CD4-positive, CD25-positive, alpha-beta regulatory T cell (primary cell): ENCODE measurements around the gene MYO10. TPM values are rescaled to one million over a fixed set of nuclear protein-coding genes. Genes with fewer than 3 reads are reported as not detected.
A peak's percentile ranks its signal among the peaks of the same experiment; 100 is the strongest.

Experiments
- ATAC-seq, 2 donors: fragments of 150-1000 bp; cut with Tn5 transposase; one replicate each; pipeline ENCODE4 v1.10.0; 2021; ENCODE audit warnings: low read depth in 2 of 2, moderate number of reproducible peaks in 2 of 2, moderate library complexity in 1 of 2
- DNase-seq, 3 donors: peaks; one replicate each; pipeline versions ENCODE4 v3.0.0 to v3.0.0-alpha.2; 2012 to 2022; ENCODE audit warnings: mixed read lengths in 1 of 3
- H3K27ac ChIP-seq: one replicate; pipeline ENCODE4 v1.7.0; 2013; ENCODE audit warnings: mild to moderate bottlenecking, low read length; ENCODE audit not compliant: insufficient read depth, poor library complexity, severe bottlenecking
- H3K27me3 ChIP-seq: one replicate; pipeline ENCODE4 v1.7.0; 2013; ENCODE audit warnings: low read length; ENCODE audit not compliant: control insufficient read depth, insufficient read depth
- H3K36me3 ChIP-seq: one replicate; pipeline ENCODE4 v1.7.0; 2013; ENCODE audit warnings: mild to moderate bottlenecking, low read length, moderate library complexity; ENCODE audit not compliant: control insufficient read depth, insufficient read depth
- H3K4me1 ChIP-seq: 2 replicates; pipeline ENCODE4 v1.7.0; 2013; ENCODE audit warnings: mild to moderate bottlenecking, low read length; ENCODE audit not compliant: insufficient read depth, control insufficient read depth, poor library complexity, severe bottlenecking
- H3K4me3 ChIP-seq: one replicate; pipeline ENCODE4 v1.7.0; 2013; ENCODE audit warnings: low read depth, mild to moderate bottlenecking, low read length, moderate library complexity
- H3K9me3 ChIP-seq, 2 experiments: 1 replicate in 1 of 2; 2 replicates in 1 of 2; pipeline ENCODE4 v1.7.0; 2013; ENCODE audit warnings: low read length in 2 of 2, mild to moderate bottlenecking in 1 of 2, moderate library complexity in 1 of 2; ENCODE audit not compliant: control insufficient read depth in 2 of 2
- H3K27ac Mint-ChIP-seq, 3 donors: one replicate each; pipeline ENCODE4 v1.8.0; 2020 to 2022; ENCODE audit warnings: mild to moderate bottlenecking in 3 of 3, mixed read lengths in 3 of 3, moderate library complexity in 2 of 3
- H3K27me3 Mint-ChIP-seq: one replicate; pipeline ENCODE4 v1.8.0; 2022; ENCODE audit warnings: mild to moderate bottlenecking, mixed read lengths
- H3K36me3 Mint-ChIP-seq: one replicate; pipeline ENCODE4 v1.8.0; 2020; ENCODE audit warnings: mixed read lengths
- H3K4me1 Mint-ChIP-seq, 4 donors: one replicate each; pipeline ENCODE4 v1.8.0; 2020 to 2022; ENCODE audit warnings: mixed read lengths in 4 of 4, mild to moderate bottlenecking in 1 of 4
- H3K4me3 Mint-ChIP-seq, 4 donors: one replicate each; pipeline ENCODE4 v1.8.0; 2020 to 2022; ENCODE audit warnings: mild to moderate bottlenecking in 4 of 4, mixed read lengths in 4 of 4, moderate library complexity in 3 of 4
- H3K9me3 Mint-ChIP-seq, 7 donors: one replicate each; pipeline ENCODE4 v1.8.0; 2020 to 2022; ENCODE audit warnings: mixed read lengths in 7 of 7, mild to moderate bottlenecking in 3 of 7, moderate library complexity in 2 of 7
- polyA plus RNA-seq, 4 donors: library from polyadenylated mRNA; unstranded; fragments of 300-500 nt; fragmentation: Illumina TruSeq; gene quantifications; one replicate each; pipeline ENCODE4 v1.2.3, GENCODE V29; 2021
- total RNA-seq: library from RNA; stranded (reverse); gene quantifications from one replicate; pipeline ENCODE4 v1.2.3, GENCODE V29; 2022

The MYO10 gene
- total and polyA plus RNA-seq, 5 donors from 2014 or later = 0.01 to 0.05 (median 0.02) TPM; not detected in 1

DNA sequence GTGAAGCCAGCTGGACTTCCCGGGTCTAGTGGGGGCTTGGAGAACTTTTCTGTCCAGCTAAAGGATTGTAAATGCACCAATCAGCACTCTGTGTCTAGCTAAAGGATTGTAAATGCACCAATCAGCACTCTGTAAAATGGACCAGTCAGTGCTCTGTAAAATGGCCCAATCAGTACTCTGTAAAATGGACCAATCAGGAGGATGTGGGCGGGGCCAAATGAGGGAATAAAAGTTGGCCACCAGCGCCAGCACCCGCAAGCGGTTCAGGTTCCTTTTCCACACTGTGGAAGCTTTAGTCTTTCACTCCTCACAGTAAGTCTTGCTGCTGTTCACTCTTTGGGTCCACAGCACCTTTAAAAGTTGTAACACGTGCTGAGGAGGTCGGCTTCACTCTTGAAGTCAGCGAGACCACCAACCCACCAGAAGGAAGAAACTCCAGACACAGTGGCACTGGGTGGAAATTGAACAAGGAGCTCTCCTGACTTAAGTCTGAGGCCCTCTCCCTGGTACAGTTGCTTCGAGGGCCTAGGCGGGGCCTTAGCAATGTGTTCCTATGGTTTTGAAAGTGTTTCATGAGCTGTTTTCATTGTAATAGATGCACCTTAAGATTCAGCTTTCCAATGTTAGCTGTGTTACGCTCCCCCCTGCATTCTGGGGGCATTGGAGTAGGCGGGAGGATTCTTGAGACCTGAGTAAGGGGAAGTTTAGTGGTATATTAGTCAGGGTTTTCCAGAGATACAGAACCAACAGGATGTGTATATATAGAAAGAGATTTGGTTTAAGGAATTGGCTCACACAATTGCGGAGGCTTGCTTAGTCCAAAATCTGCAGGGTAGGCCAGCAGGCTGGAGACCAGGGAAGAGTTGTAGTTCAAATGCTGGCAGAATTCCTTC lies 21.5 kb upstream of the MYO10 start:
- peaks cover 5% of the 10 kb centered on the region for H3K27me3 Mint-ChIP-seq
- no peaks in the 10 kb centered on the region for H3K27me3 ChIP-seq
- no peaks in the 10 kb centered on the region for H3K36me3 Mint-ChIP-seq

GRCh38 chr5:16953729-16954128 lies 17.6 kb upstream of the MYO10 start:
- Histone ChIP-seq H3K27me3 (no peaks in the 10 kb centered on the region), H3K27ac (no peak overlapping the region), H3K4me1 (no peaks in the 10 kb centered on the region), H3K9me3 (no peaks in the 10 kb centered on the region), H3K4me3 (no peak overlapping the region), H3K36me3 (no peaks in the 10 kb centered on the region)
- DNase-seq = no peak
- H3K4me3 Mint-ChIP-seq = no peak overlapping the region
- no peaks in the 10 kb centered on the region for H3K36me3 Mint-ChIP-seq
- ATAC-seq = no peak
- H3K9me3 Mint-ChIP-seq = peaks cover 0 to 8% (median 0%) of the 10 kb centered on the region in 7 donors
- H3K27ac Mint-ChIP-seq = no peak overlapping the region
- no peaks in the 10 kb centered on the region for H3K4me1 Mint-ChIP-seq
- H3K27me3 Mint-ChIP-seq = peaks cover 5% of the 10 kb centered on the region

More for the DNA sequence above, 21.5 kb upstream of the MYO10 start:
- H3K4me1 ChIP-seq = no peaks in the 10 kb centered on the region
- no peak overlapping the region for H3K4me3 Mint-ChIP-seq
- no peaks in the 10 kb centered on the region for H3K9me3 ChIP-seq
- ATAC-seq (no peak), DNase-seq (no peak)
- H3K27ac ChIP-seq = no peak overlapping the region
- peaks cover 0 to 6% (median 0%) of the 10 kb centered on the region in 7 donors for H3K9me3 Mint-ChIP-seq
- no peaks in the 10 kb centered on the region for H3K36me3 ChIP-seq
- H3K4me3 ChIP-seq = no peak overlapping the region
- H3K27ac Mint-ChIP-seq = no peak overlapping the region
- H3K4me1 Mint-ChIP-seq = no peaks in the 10 kb centered on the region

DNA sequence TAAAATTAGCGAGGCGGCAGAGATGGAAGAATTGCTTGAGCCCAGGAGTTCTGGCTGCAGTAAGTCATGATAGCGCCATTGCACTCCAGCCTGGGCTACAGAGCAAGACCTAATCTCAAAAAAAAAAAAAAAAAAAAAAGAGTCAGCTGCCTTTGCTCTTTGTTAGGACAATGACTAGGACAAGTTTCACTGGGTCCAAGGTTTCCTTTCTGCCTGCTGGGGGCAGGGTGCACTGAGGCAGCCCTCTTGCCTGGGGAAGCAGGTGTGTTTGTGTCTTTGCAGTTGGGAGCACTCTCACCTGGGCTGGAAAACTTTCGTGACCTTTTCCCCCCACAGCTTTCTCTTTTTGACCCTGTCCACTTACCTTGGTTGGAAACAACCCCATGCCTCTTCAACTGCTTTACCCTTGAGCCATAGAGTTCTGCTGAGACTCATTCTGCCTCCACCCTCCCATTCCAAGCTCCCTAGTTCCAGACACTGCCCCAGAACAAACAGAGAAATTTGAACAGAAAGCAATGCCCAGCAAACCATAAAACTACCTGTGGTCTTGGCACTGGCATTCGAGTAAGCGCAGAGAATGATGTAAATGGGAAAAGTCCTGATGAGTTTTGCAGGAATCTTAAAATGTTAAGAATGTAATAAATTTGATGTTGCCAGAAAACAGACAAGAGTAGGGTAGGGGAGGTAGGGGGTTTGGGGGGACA lies 17.0 kb upstream of the MYO10 start:
- DNase-seq (no peak), ATAC-seq (no peak)
- H3K4me1 Mint-ChIP-seq = no peaks in the 10 kb centered on the region
- no peaks in the 10 kb centered on the region for H3K36me3 ChIP-seq
- no peaks in the 10 kb centered on the region for H3K9me3 ChIP-seq
- H3K27me3 ChIP-seq = no peaks in the 10 kb centered on the region
- no peaks in the 10 kb centered on the region for H3K4me1 ChIP-seq
- peaks cover 0 to 8% (median under 1%) of the 10 kb centered on the region in 7 donors for H3K9me3 Mint-ChIP-seq
- peaks cover 5% of the 10 kb centered on the region for H3K27me3 Mint-ChIP-seq
- H3K36me3 Mint-ChIP-seq = no peaks in the 10 kb centered on the region
- H3K4me3 Mint-ChIP-seq = no peak overlapping the region
- no peak overlapping the region for H3K27ac ChIP-seq
- no peak overlapping the region for H3K27ac Mint-ChIP-seq
- no peak overlapping the region for H3K4me3 ChIP-seq

GRCh38 chr5:16946725-16947124 lies 10.6 kb upstream of the MYO10 start:
- no peak overlapping the region for H3K27ac Mint-ChIP-seq
- no peaks in the 10 kb centered on the region for H3K36me3 ChIP-seq
- H3K4me1 ChIP-seq = no peaks in the 10 kb centered on the region
- H3K9me3 ChIP-seq = peaks cover 3 to 20% of the 10 kb centered on the region in 2 experiments
- ATAC-seq (no peak), DNase-seq (no peak)
- no peak overlapping the region for H3K4me3 ChIP-seq
- no peaks in the 10 kb centered on the region for H3K27me3 ChIP-seq
- peaks cover 5 to 16% (median 7%) of the 10 kb centered on the region in 7 donors for H3K9me3 Mint-ChIP-seq
- no peaks in the 10 kb centered on the region for H3K36me3 Mint-ChIP-seq
- H3K27me3 Mint-ChIP-seq = no peaks in the 10 kb centered on the region
- no peak overlapping the region for H3K27ac ChIP-seq
- H3K4me1 Mint-ChIP-seq = no peaks in the 10 kb centered on the region
- no peak overlapping the region for H3K4me3 Mint-ChIP-seq

DNA sequence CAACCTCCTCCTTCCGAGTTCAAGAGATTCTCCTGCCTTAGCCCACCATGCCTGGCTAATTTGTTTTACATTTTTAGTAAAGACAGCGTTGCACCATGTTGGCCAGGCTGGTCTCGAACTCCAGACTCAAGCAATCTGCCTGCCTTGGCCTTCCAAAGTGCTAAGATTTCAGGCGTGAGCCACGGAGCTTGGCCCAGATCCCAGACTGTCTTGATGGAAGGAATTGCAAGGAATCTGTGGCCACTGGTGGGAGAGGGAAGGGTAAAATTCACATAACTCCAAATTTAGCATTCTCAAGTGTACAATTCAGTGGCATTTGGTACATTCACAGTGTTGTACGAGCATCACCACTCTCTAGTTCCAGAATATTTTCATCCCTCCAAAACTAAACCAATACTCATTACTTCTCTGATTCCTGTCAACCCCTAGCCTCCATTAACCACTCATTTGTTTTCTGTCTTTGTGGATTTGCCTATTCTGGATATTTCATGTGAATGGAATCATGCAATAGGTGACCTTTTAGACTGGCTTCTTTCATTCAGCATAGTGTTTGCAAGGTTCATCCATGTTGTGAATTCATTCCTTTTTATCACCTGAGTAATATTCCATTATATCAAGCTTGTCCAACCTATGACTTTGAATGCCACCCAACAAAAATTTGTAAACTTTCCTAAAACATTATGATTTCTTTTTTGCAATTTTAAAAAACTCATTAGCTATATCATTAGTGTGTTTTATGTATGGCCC lies 8.9 kb upstream of the MYO10 start:
- DNase-seq (no peak), ATAC-seq (no peak)
- Mint-ChIP-seq H3K27ac (no peak overlapping the region), H3K9me3 (peaks cover 5 to 16% (median 7%) of the 10 kb centered on the region in 7 donors), H3K4me3 (peak overlapping the region in 1 of 4 donors; percentile 35), H3K36me3 (no peaks in the 10 kb centered on the region), H3K4me1 (no peaks in the 10 kb centered on the region), H3K27me3 (no peaks in the 10 kb centered on the region)
- H3K27ac ChIP-seq = no peak overlapping the region
- H3K27me3 ChIP-seq = no peaks in the 10 kb centered on the region
- no peaks in the 10 kb centered on the region for H3K36me3 ChIP-seq
- peaks cover 3 to 20% of the 10 kb centered on the region in 2 experiments for H3K9me3 ChIP-seq
- no peak overlapping the region for H3K4me3 ChIP-seq
- H3K4me1 ChIP-seq = no peaks in the 10 kb centered on the region

- H3K4me1 Mint-ChIP-seq = no peaks in the 10 kb centered on the region
- ATAC-seq = no peak
- H3K36me3 Mint-ChIP-seq = no peaks in the 10 kb centered on the region
- peaks cover 5 to 16% (median 7%) of the 10 kb centered on the region in 7 donors for H3K9me3 Mint-ChIP-seq
- no peak overlapping the region for H3K4me3 Mint-ChIP-seq
- no peak overlapping the region for H3K27ac Mint-ChIP-seq
- Histone ChIP-seq H3K27me3 (no peaks in the 10 kb centered on the region), H3K9me3 (peaks cover 3 to 20% of the 10 kb centered on the region in 2 experiments), H3K36me3 (no peaks in the 10 kb centered on the region), H3K4me3 (no peak overlapping the region), H3K27ac (no peak overlapping the region), H3K4me1 (no peaks in the 10 kb centered on the region)
- no peak for DNase-seq
- H3K27me3 Mint-ChIP-seq = peaks cover 3% of the 10 kb centered on the region
These were observed 8.0 kb upstream of the MYO10 start for GRCh38 chr5:16943846-16944678.
